HG02623 (cell line): ENCODE measurements around the gene LXN.
"Not testable (repeated sequence)": the region's sequence is repeated elsewhere in the genome, so short reads cannot be mapped to it uniquely, and the experiment has no call there.

ENCODE experiments used
- ATAC-seq: cut with Tn5 transposase; IDR thresholded peaks from one replicate; pipeline ENCODE4 v1.9.1; 2021; ENCODE audit warnings: moderate library complexity; ENCODE audit not compliant: unreplicated experiment

LXN gene

GRCh38 chr3:158672215-158673176 lies at the start of gene LXN:
Gene LXN (minus strand): TSS chr3:158672648. CDS start chr3:158672478, 170 bp downstream.
- ATAC-seq: peak; percentile 99

DNA sequence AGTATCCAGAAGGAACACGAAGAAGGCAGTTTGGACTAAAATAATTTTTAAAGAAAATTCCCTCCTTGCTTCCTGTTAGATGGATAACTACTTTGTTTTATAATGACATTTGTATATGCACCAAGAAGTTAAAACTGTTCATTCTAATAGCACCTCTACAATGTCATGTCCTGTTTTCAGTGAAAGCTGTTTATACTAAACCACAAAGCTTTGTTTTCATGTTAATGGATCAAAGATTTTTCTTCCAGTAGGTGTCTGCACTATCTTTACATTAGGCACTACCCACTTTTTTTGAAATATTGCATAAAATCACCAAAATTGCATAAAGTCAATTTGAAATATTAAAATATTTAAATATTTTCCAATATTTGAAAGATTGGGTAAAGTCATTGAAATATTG lies 49.7 kb upstream of the LXN start:
- ATAC-seq: no peak

DNA sequence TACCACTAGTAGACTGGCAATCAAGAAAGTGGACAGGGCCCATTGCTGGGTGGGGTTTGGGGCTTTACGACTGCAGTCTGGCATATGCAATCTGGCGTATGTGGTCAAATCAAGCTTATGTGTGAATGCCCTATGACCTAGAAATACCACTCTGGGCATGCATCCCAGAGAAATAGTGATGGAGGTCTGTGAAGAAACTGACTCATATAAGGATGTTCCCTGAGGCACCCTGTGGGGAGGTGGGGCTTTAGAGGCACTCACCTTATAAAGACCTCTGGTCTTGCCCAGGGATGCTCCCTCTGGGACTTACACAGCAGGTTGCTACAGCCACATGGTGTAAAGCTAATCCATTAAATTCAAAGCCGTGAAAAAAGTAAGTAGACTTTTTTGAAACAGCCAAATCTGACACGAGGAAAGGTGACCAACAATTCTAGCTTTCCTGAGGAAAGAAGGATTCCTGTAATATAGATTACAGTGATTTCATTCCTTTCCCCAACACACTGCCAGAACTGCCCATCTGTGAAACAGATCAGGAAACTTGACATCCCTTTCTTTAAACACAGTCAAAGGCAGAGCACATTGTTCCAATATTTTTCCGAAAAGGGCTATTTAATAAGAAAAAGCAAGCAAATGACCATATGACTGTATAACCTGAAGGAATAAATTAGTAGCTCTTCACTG lies 46.2 kb upstream of the LXN start:
- ATAC-seq: no peak

- ATAC-seq: no peak
Measured at GRCh38 chr3:158717576-158717975, 45.1 kb upstream of the LXN start.

- no peak for ATAC-seq
Measured at GRCh38 chr3:158713094-158713499, 40.6 kb upstream of the LXN start.

DNA sequence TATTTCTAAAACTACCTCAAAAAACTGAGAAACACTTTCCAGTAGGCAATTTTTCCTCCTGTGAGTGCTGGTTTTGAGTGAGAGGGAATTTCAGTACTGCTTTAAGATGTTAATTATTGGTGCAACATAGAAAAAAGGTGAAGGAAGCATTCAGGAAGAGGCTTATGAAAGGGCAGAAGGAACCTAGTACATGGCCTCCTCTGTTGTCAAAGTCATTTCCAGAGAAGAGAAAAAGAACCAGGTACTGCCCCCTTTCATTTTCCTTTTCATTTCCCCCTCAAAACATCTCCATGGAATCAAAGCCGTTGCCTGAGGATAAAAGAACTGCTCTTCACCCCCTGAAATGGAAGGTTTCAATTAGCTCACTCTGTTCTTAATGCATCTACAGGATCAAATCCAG lies 40.0 kb upstream of the LXN start:
- ATAC-seq: no peak

GRCh38 chr3:158711886-158712285 lies 39.4 kb upstream of the LXN start:
- ATAC-seq: no peak

DNA sequence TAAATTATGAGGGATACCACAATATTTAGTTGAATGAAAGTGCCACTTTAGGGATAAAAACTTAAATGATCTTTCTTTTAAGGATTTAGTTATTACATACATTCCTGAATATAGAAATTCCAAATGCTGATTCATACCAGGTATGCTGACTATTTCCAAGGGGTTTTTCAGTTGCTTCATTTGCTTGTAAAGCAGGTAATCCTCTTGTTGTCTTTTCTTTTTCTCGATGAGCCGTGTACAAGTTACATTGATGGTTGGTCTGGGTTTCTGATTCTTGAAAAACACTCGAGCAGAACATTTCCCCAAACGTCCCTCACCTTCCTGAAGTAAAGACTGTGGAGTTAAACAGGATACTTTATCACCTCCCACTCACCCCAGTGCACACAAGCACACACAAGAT lies 38.2 kb upstream of the LXN start:
- no peak for ATAC-seq

GRCh38 chr3:158709666-158710083 lies 37.2 kb upstream of the LXN start:
- ATAC-seq: no peak

GRCh38 chr3:158703566-158703965 lies 31.1 kb upstream of the LXN start:
- no peak for ATAC-seq

- ATAC-seq: no peak
Measured at GRCh38 chr3:158702815-158703481, 30.5 kb upstream of the LXN start.

DNA sequence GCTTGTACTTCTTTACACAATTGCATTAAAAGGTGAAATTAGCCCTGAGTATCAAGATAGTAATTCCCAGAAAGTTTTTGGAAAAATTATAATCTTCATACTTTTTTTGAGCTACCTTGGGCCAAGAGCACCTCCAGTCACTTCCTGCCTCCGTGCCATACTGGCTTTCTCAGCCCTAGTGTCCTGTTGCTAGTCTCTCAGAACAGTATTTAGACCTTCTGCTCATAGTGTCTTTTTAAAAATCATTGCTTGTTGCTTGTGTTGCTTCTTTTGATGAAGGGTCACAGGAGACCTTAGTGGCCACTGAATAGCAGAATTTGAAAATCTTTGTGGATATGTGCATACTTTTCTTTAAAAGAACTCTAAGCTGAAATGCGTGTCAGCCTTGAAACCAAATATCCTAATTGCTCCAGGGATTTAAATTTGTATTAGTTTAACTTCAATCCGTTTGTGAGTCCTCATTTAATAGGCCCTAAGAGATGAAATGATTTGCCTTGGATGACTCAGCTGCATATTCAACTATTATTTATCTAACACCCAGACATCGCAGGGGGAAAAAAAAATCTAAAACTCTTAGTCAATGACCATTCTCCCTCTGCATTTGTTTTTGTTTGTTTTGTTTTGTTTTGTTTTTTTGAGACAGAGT lies 29.1 kb upstream of the LXN start:
- no peak for ATAC-seq

GRCh38 chr3:158700559-158700958 lies 28.1 kb upstream of the LXN start:
- no peak for ATAC-seq

- ATAC-seq: no peak
Measured at GRCh38 chr3:158696618-158697017, 24.2 kb upstream of the LXN start.

DNA sequence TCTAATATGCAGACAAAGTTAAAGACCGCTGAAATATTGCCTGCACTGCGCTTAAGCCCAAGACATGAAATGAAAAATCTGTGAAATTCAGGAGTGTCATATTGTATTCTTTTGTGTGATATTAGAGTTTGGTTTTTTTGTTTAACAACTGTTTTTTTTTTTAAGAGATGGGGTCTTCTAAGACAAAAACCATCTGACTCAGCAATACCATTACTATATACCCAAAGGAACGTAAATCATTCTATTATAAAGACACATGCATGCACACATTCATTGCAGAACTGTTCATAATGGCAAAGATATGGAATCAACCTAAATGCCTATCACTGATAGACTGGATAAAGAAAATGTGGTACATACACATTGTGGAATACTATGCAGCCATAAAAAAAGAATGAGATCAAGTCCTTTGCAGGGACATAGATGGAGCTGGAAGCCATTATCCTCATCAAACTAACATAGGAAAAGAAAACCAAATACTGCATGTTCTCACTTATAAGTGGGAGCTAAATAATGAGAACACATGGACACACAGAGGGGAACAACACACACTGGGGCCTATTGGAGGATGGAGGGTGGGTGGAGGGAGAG lies 21.5 kb upstream of the LXN start:
- ATAC-seq: not testable (repeated sequence)

DNA sequence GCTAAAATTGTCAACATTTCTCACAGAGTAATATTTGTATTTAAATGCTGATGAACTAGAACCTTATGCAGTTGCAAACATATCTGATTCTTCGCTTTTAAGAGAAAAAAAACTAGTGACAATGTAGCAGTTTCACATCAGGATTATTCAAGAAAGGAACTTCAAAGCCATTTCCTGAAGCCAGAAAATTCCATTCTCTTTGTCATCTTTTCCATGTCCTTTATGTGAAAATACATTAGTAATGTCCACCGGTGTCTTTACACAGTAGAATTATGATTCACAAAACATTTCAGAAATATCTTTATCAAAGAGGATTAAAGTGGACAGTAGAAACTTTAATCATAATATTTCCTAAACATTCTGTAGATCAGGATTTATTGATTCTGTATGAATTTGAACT lies 12.7 kb upstream of the LXN start:
- ATAC-seq: no peak

DNA sequence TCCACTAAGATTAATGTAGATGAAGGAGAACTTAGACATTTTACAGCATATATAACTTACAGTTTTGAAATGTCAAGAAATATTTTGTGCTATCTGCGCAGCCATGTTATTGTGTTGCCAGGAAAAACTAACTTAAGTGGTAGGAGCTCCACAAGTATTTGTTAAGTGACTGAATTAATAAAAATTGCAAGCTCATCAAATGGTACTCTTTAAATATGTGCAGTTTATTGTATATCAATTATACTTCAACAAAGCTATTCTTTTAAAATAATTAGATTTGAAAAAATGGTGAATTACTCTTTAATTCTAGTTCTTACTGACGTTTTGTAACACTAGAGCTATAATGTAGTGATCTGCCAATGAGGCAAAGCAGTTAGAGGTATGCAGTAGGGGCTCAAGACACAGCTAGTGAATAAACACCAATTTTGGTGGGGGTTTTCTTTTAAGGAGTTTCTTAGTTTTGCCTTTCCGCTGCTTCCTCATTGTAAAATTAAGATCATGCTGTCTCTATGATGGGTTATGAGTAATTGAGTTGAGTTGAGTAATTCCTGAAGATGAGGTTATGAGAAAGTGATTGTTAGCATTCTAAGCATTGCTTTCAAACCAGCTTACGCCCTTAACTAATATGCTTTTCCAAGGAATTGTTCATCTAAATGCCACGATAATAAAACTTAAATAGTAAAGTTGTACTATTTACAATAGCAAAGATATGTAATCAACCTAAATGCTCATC lies 10.9 kb upstream of the LXN start:
- no peak for ATAC-seq

DNA sequence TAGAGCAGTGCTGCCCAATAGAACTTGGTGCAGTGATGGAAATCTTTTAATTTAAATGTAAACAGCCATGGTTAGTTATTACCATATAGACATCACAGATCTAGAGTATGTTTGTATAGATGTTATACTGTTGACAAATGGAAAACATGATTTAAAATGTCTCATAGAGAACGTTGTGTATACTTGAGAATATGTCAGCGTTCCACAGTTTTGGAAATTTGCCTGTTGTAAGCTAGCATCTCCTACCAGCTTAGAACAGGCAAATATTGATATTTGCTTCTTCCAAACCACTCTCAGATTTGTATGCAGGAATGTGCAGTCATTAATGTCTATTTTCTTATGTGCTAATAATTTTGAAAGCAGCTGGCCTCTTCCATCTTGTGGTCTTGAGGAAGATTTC lies 8.4 kb upstream of the LXN start:
- ATAC-seq: no peak

DNA sequence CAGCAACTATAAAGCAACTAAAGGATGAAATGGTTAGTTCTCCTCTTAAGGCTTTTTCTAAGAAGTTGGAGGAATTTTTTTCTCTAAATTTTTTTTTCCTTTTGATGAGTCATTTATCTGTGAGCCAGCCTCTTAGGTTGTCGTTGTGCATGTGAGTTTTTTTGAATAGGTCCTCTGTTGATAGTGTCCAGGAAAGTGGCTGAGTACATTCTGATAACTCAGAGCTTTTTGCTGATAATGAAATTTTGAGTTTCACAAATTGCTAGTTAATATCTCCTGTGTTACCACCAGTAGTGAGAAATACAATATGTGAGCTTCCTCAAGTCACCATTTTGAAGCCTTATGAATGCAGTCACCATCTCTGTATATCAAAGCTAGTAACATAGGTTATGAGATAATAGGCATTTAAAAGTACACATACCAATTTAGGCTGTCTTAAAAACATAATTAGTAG lies 7.1 kb upstream of the LXN start:
- no peak for ATAC-seq

DNA sequence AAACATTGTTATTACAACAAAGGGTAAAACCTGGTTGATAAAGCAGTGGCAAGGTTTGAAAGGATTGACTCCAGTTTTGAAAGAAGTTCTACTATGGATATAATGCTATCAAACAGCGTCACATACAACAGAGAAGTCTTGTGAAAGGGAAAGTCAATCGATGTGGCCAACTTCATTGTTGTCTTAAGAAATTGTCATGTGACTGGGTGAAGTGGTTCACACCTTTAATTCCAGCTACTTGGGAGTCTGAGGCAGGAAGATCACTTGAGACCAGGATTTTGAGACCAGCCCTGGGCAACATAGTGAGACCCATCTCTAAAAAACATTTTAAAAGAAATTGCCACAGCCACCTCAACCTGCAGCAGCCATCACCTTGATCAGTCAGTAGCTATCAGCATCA lies 6.2 kb upstream of the LXN start:
- no peak for ATAC-seq
